ENCODE results near the gene TSC22D3.
A peak's percentile ranks its signal among the peaks of the same experiment; 100 is the strongest.

DNA sequence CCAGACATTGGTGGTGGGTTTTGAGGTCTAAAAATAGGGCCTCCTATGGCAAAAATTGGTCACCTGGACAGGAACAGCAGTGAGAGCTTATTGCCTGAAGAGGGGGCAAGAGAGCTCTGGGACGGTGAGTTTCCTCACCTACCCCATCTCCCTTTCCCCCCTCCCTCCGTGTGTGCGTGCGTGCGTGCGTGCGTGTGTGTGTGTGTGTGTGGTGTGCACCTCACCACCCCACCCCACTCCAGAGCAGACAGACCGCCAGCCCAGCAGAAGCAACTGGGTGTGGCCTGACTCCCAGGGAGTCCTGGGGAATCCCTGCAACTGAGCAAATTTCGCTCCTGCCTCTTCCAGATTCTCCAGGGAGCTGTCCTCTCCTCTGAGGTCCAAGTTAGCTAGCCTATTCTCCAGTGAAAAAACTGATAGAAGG lies 102.6 kb downstream of the TSC22D3 start:
- TF ChIP-seq, protein P1, sequence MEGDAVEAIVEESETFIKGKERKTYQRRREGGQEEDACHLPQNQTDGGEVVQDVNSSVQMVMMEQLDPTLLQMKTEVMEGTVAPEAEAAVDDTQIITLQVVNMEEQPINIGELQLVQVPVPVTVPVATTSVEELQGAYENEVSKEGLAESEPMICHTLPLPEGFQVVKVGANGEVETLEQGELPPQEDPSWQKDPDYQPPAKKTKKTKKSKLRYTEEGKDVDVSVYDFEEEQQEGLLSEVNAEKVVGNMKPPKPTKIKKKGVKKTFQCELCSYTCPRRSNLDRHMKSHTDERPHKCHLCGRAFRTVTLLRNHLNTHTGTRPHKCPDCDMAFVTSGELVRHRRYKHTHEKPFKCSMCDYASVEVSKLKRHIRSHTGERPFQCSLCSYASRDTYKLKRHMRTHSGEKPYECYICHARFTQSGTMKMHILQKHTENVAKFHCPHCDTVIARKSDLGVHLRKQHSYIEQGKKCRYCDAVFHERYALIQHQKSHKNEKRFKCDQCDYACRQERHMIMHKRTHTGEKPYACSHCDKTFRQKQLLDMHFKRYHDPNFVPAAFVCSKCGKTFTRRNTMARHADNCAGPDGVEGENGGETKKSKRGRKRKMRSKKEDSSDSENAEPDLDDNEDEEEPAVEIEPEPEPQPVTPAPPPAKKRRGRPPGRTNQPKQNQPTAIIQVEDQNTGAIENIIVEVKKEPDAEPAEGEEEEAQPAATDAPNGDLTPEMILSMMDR (conservative IDR thresholded peaks at IDR 0.05; ENCODE audit: low read length), result peak; percentile 73
- TF ChIP-seq EZH2phosphoT487 (IDR thresholded peaks at IDR 0.05; ENCODE audit: borderline replicate concordance, low read depth, low read length), result no peak
